Activated CD8-positive, alpha-beta T cell treated with anti-CD3 and anti-CD28 coated beads for 36 hours (primary cell): ENCODE results near the gene STRADA. TPM values are rescaled to one million over a fixed set of nuclear protein-coding genes. Genes with fewer than 3 reads are reported as not detected.
A peak's percentile ranks its signal among the peaks of the same experiment; 100 is the strongest.

Source experiments
- ATAC-seq: fragments of 200-7000 bp; cut with Tn5 transposase; one replicate; pipeline ENCODE4 v1.10.0; 2021; ENCODE audit warnings: mild to moderate bottlenecking, moderate library complexity
- CTCF ChIA-PET: fragments of 350-600 bp; sonication (Branson Sonifier 250); formaldehyde crosslinking; loops from one replicate; lab custom pipeline; 2021; ENCODE audit warnings: antibody characterized with exemption; lab: Charles Lee
- POLR2A ChIA-PET: fragments of 350-600 bp; sonication (Branson Sonifier 250); formaldehyde crosslinking; loops from one replicate; lab custom pipeline; 2021; ENCODE audit warnings: antibody characterized with exemption; lab: Charles Lee
- DNase-seq: peaks from one replicate; pipeline ENCODE4 v3.0.0-alpha.2; 2020
- H3K27ac Mint-ChIP-seq: one replicate; pipeline ENCODE4 v1.8.0; 2021; ENCODE audit warnings: mild to moderate bottlenecking, mixed read lengths
- H3K27me3 Mint-ChIP-seq: one replicate; pipeline ENCODE4 v1.8.0; 2021; ENCODE audit warnings: mixed read lengths
- H3K36me3 Mint-ChIP-seq: one replicate; pipeline ENCODE4 v1.8.0; 2021; ENCODE audit warnings: low read depth, mixed read lengths
- H3K4me1 Mint-ChIP-seq: one replicate; pipeline ENCODE4 v1.8.0; 2021; ENCODE audit warnings: low read depth, mixed read lengths
- H3K4me3 Mint-ChIP-seq: one replicate; pipeline ENCODE4 v1.8.0; 2021; ENCODE audit warnings: mild to moderate bottlenecking, moderate library complexity, mixed read lengths
- H3K9me3 Mint-ChIP-seq: one replicate; pipeline ENCODE4 v1.8.0; 2021; ENCODE audit warnings: mixed read lengths
- CTCF ChIP-seq: fragments of 200-600 bp; IDR thresholded peaks from one replicate; pipeline ENCODE4 v1.8.0; 2022; ENCODE audit warnings: antibody characterized with exemption, mild to moderate bottlenecking
- intact Hi-C: fragments of 100-400 bp; cut with micrococcal nuclease; formaldehyde crosslinking; loops from one replicate; pipeline ENCODE4 v1.10.0; 2022
- total RNA-seq, 2 experiments: library from RNA; stranded (reverse); gene quantifications; one replicate each; pipeline ENCODE4 v1.2.3, GENCODE V29; 2021

Gene STRADA
- total RNA-seq, 2 experiments from 2014 or later = 44.8 to 48.8 TPM

GRCh38 chr17:63774969-63775265, 33.3 kb upstream of the STRADA start:
- ChIA-PET POLR2A (interaction anchor here (1.1 to 6.2 kb wide), 13 partner anchors 8 to 371 kb away, joined by 3 to 96 read pairs (median 8); partner anchors contain the start of genes FTSJ3, LIMD2, PSMC5 and SMARCD2), CTCF (interaction anchor here (1.3 to 2.1 kb wide), 6 partner anchors 9 to 65 kb away, joined by 4 to 6 read pairs (median 5); no protein-coding TSS in a partner anchor)
- H3K9me3 Mint-ChIP-seq = no peaks in the 10 kb centered on the region
- no peaks in the 10 kb centered on the region for H3K27me3 Mint-ChIP-seq
- no peak for TF ChIP-seq CTCF
- intact Hi-C loops = loop anchor here (5.0 kb wide), 1 partner anchor 52 kb away; the partner anchor contains the start of genes FTSJ3 and PSMC5
- ATAC-seq = no peak
- H3K36me3 Mint-ChIP-seq = peaks cover 62% of the 10 kb centered on the region
- H3K27ac Mint-ChIP-seq = peak overlapping the region; percentile 100
- H3K4me1 Mint-ChIP-seq = peaks cover 53% of the 10 kb centered on the region
- no peak for DNase-seq
- peak overlapping the region; percentile 88 for H3K4me3 Mint-ChIP-seq

GRCh38 chr17:63774141-63774968, 32.8 kb upstream of the STRADA start, which contains the start of gene DDX42:
Gene DDX42 (plus strand): TSS chr17:63774170. CDS start chr17:63787050, 12,880 bp downstream.
- no peak for TF ChIP-seq CTCF
- POLR2A ChIA-PET = interaction anchor here (0.6 to 6.2 kb wide), 33 partner anchors 9 to 371 kb away, joined by 3 to 96 read pairs (median 5); partner anchors contain the start of genes FTSJ3, LIMD2, PSMC5 and SMARCD2
- intact Hi-C loops = no loop called here
- Mint-ChIP-seq H3K36me3 (peaks cover 56% of the 10 kb centered on the region), H3K27ac (peak within 1 kb of the TSS; percentile 100), H3K9me3 (no peaks in the 10 kb centered on the region), H3K4me1 (peaks cover 50% of the 10 kb centered on the region), H3K4me3 (peak within 1 kb of the TSS; percentile 88), H3K27me3 (no peaks in the 10 kb centered on the region)
- DNase-seq = no peak
- ATAC-seq = peak; percentile 2
- CTCF ChIA-PET = interaction anchor here (0.6 to 2.1 kb wide), 12 partner anchors 9 to 76 kb away, joined by 3 to 7 read pairs (median 4); no protein-coding TSS in a partner anchor

GRCh38 chr17:63773272-63774140, 31.9 kb upstream of the STRADA start, which contains the start of gene CCDC47:
Gene CCDC47 (minus strand): TSS chr17:63773597. CDS start chr17:63766175, 7,422 bp downstream.
- CTCF ChIA-PET = interaction anchor here (0.6 to 2.1 kb wide), 13 partner anchors 10 to 92 kb away, joined by 3 to 7 read pairs (median 4); no protein-coding TSS in a partner anchor
- Mint-ChIP-seq H3K4me1 (peaks cover 48% of the 10 kb centered on the region), H3K9me3 (no peaks in the 10 kb centered on the region), H3K4me3 (peak within 1 kb of the TSS; percentile 88), H3K36me3 (peaks cover 54% of the 10 kb centered on the region), H3K27me3 (no peaks in the 10 kb centered on the region), H3K27ac (peak within 1 kb of the TSS; percentile 100)
- ATAC-seq (peak; percentile 86), DNase-seq (peak; percentile 98)
- no peak for TF ChIP-seq CTCF
- POLR2A ChIA-PET = interaction anchor here (0.5 to 6.2 kb wide), 35 partner anchors 9 to 371 kb away, joined by 3 to 96 read pairs (median 5); partner anchors contain the start of genes FTSJ3, LIMD2, PSMC5 and SMARCD2
- intact Hi-C loops = loop anchor here (2.0 kb wide), 1 partner anchor 33 kb away; the partner anchor contains the start of gene STRADA

GRCh38 chr17:63772801-63773271, 31.2 kb upstream of the STRADA start:
- no peak for TF ChIP-seq CTCF
- Mint-ChIP-seq H3K36me3 (peaks cover 49% of the 10 kb centered on the region), H3K9me3 (no peaks in the 10 kb centered on the region), H3K4me3 (peak overlapping the region; percentile 88), H3K27me3 (no peaks in the 10 kb centered on the region), H3K4me1 (peaks cover 47% of the 10 kb centered on the region), H3K27ac (peak overlapping the region; percentile 100)
- no peak for ATAC-seq
- POLR2A ChIA-PET = interaction anchor here (0.6 to 6.2 kb wide), 24 partner anchors 9 to 133 kb away, joined by 3 to 96 read pairs (median 5); partner anchors contain the start of genes FTSJ3, LIMD2, PSMC5 and STRADA
- DNase-seq = no peak
- intact Hi-C loops = loop anchor here (2.0 kb wide), 1 partner anchor 32 kb away; the partner anchor contains the start of gene STRADA
- CTCF ChIA-PET = interaction anchor here (0.8 to 1.7 kb wide), 7 partner anchors 9 to 93 kb away, joined by 3 to 7 read pairs (median 4); no protein-coding TSS in a partner anchor
